NCI-H82 treated with DMSO at 0.1 percent for 48 hours (cell line): Measurements from ENCODE around the gene GRIK3.
"Not testable (repeated sequence)": the region's sequence is repeated elsewhere in the genome, so short reads cannot be mapped to it uniquely, and the experiment has no call there.

Experiments used
- DNase-seq: peaks from one replicate; lab custom pipeline; 2025; ENCODE audit not compliant: unreplicated experiment; lab: John Stamatoyannopoulos, UW

The GRIK3 gene

GRCh38 chr1:36911561-36912364 is 122.6 kb downstream of the GRIK3 start:
- no peak for DNase-seq

DNA sequence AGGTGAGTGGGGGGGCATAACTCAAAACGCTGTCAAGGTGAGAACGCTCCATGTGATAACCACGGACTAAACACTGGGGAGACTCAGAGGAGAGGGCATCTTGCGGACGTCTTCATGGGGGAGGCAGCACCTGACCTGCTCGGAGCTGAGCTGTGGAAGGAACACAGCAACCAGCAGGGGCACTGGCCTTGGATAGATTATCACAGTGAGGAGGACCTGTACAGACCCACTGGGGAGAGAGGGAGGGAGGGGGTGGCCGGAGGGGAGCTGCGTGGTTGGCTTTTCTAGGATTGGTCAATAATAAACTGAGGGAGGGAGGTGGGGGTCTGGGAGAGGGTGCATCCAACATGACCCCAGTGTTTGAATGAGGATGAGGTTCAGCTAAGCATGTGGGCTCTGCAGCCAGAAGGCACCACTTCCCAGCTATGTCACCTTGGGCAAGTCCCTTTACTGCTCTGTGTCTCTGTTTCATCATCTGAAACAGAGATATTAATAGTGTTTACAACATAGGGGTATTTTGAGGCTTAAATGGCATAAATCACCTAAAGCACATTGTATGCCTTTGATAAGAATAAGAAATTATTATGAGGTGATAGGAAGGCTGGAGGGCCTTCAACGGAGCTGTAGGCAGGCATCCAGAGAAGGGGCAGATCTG is 123.3 kb downstream of the GRIK3 start:
- no peak for DNase-seq

DNA sequence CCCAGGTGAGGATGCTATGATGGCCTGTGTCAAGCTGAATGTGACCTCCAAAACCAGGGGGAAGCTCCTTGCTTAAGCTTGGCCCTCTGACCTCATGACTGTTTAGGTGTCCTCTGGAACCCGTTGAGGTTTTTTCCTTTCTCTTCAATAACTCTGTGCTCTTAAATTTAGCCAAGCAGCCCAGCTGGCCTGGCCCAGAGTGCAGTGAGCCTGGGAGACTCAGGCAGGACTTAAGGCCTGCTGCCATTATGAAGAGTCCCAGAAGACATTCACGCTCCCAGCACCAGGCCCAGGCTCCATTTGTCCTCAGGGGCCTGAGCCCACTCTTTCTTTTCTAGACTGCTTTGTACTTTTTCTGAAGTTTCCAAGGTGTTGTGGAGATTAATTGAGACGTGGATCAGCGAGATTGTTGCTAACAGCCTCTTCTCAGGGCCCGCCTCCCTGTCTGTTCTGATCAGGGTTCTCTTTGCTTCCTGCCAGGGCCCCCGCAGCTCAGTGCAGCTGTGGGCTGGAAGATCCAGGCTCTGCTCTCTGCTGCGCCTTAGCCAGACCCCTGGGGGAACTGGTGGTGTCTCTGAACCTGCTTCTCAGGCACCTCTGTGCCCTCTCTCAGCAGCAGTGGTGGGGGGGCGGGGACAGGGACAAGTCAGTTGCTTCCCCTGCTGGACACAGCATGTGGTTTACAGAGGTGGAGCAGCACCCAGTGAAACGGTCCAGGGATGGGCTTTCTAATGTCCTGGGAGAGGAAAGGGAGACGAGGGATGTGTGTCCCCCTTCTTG is 124.2 kb downstream of the GRIK3 start:
- no peak for DNase-seq

GRCh38 chr1:36909359-36909758 is 125.0 kb downstream of the GRIK3 start:
- not testable (repeated sequence) for DNase-seq

GRCh38 chr1:36908096-36908495 is 126.2 kb downstream of the GRIK3 start:
- no peak for DNase-seq

DNA sequence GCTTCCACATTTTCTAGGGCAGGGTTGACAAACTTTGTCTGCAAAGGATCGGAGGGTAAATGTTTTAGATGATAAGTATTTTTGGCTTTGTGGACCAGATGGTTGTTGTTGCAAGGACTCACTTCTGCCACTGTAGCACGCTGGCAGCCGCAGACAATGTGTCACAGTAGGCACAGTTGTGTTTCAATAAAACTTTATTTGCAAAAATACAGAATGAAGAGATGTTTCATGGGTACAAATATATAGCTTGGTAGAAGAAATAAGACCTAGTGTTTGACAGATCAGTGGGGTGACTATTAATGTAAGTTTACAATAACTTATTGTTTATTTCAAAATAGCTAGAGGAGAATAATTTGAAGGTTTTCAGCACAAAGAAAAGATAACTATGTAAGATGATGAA is 127.8 kb downstream of the GRIK3 start:
- DNase-seq, result no peak

DNA sequence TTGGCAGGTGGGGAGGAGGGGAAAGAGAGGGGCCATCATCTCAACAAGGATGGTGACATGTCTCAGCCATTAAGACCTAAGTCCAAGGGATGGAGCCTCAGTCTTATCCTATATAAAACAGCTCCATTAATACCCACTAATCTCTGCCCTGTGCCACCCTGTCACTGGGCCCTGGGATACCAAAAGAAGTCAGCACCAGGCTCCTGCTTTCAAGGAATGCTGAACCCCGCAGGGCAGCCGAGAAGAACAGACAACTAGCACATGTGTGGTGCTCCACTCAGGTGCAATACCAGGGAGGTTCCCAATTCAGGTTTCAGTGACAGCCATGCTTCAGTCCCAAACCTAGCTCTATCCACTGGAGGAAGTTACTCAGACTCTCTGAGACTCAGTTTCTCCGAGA is 128.4 kb downstream of the GRIK3 start:
- DNase-seq, result no peak

- DNase-seq, result no peak
Measured at GRCh38 chr1:36900128-36900527, 134.2 kb downstream of the GRIK3 start.

DNA sequence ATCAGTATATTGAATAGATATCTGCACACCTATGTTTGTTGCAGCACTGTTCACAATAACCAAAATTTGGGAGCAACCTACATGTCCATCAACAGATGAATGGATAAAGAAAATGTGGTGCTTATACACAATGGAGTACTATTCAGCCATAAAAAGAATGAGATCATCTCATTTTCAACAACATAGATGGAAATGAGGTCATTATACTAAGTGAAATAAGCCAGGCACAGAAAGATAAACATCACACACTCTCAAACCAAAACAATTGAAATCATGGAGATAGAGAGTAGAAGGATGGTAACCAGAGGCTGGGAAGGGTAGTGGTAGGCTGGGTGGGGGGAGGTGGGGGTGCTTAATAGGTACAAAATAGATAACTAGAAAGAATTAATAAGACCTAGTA is 136.5 kb downstream of the GRIK3 start:
- not testable (repeated sequence) for DNase-seq

DNA sequence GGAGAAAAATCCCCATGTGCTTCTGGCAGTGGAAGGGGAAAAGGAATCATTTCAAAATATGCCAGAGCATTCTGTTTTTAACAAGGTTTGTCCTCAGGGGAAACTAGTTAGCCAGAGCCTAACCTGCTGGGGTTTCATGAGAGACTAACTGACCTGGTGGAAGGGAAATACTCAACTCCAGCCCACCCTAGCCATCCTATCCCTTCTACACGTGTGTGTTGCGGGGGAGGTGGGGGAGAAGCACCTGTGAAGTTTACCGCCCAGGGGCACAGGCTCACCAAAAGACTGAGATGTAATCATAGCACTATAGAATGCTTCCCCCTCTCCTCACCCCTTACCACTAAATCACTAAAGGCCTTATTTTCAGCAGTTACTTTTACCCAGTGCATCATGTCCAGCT is 139.5 kb downstream of the GRIK3 start:
- DNase-seq, result no peak

DNA sequence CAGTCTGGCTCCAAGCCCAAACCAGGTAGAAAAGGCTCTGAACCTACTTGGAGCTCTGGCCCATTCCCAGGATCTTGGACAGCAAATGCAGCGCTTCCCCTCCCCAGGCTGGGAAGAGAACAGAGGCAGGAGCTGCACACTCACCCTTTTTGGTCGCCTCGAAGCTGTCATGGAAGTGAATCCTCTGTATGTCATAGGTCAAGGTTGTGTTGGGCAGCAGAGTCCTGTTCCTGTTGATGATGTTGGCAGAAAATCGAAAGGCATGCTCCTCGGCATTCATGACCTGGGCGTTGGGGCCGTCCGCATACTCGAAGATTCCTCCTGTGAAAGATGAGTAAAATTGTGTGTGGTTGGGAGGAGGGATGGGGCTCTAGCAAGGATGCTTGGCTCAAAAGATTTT is 143.5 kb downstream of the GRIK3 start:
- no peak for DNase-seq

GRCh38 chr1:36889478-36890226 is 144.7 kb downstream of the GRIK3 start:
- no peak for DNase-seq

DNA sequence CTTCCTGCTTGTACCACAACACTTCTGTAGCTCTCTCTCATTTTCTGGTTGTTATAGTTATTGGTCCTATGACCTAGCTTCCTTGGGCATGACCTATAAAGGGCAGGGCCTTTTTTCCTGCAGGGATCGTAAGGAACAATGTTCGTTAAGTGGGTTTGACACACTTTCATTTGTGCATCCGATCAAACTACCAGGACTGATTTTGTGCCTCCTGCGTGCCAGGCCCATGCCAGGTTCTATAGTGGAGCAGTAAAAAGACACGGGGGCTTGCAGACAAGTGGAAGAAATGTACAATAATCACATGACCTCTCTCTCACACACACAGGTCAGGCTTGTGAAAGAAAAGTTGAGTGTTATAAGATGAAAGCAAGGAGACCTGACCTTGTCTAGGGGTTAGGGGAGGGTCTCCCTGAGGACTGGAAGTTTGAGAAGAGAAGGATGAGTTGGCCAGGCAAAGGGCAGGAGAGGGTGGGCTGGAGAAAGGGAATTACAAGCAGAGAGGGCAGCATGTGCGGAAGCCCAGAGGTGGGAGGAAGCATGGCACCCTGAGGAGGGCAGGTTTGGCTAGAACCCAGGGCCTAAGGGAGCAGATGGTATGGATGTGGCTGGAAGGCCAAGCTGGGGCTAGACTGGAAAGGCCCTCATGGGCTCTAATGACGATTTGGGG is 145.4 kb downstream of the GRIK3 start:
- DNase-seq, result no peak

DNA sequence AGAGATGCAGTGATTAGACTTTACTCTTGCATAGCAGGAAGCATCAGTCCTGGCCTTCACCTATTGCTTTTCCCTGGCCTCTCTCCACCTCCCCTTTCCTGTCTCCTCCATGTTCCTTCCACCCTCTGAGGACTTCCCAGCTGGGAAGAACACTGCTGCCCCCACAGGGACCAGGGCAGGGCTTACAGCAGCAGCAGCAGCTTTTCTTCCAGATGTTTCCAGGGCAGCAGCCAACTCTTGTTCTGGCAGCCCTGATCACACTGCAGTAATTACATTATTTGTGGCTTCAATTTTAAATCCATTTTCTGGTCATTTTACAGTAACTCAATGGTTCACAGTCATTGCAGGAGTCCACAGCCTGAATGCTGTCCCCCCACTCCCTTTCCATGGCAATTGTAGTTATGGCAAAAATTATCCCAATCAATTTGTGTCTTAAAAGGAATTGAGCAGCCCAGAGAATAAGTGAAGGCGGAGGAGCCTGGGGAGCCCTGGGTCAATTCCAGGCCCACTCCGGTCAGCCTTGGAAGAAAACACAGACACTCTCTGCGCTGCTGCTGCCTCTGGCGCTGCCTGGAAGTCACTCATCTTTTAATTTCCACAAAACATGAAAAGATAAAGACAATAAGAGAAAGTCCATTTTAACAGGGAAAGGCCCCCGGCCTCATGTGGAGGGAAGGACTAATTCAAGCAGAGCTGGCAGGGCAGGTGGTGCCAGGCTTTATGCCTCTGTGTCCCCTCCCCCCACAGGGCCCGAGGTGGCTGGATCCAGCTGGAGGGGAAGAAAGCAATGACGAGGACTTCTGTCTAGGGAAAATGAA is 148.6 kb downstream of the GRIK3 start:
- DNase-seq, result no peak

DNA sequence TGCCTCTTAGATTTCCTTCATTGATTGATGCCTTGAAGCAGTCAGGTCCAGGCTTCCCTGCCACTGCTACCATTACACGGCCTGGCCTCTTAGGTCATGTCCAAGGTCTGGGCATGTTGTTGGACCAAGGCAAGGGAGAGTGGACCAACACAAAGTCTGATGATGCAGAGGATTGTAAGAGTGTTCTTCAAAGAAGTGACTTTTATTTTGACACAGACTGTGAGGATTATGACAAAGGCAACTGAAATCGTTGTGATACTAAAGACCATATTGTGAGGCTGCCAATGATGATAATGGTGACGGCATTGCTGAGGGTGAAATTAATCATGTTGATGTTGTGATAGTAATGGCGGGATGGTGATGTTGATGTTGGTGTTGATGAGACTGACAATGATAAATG is 149.5 kb downstream of the GRIK3 start:
- DNase-seq, result no peak

- no peak for DNase-seq
Measured at GRCh38 chr1:36884029-36884701, 150.2 kb downstream of the GRIK3 start.

DNA sequence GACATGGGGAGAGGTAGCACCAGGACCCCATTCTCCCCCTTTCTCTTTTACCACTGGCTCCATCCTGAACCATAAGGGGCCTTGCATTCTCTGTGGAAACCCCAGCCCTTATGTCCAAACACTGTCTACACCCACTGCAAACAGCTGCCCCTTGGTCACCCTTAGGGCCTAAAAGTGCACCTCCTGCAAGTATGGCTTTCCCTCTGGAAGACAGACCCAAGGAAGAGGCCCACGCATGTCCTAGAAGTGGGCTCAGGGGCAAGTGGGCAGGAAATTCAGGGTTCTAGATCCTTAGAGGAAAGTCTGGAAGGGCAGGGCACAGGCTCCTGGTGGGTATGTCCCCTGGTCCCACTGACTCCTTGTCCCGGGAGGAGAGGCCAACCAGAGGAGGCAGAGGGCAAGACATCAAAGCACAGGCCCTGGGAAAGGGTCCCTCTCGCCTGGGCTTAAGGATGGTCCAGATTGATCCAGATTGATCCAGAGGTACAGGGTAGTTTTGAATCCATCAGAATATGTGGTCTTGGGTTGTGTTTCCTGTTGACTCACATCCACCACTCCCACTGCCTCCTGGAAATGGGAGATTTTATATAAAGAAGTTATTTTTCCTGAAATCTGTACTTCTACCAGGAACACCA is 150.9 kb downstream of the GRIK3 start:
- no peak for DNase-seq

DNA sequence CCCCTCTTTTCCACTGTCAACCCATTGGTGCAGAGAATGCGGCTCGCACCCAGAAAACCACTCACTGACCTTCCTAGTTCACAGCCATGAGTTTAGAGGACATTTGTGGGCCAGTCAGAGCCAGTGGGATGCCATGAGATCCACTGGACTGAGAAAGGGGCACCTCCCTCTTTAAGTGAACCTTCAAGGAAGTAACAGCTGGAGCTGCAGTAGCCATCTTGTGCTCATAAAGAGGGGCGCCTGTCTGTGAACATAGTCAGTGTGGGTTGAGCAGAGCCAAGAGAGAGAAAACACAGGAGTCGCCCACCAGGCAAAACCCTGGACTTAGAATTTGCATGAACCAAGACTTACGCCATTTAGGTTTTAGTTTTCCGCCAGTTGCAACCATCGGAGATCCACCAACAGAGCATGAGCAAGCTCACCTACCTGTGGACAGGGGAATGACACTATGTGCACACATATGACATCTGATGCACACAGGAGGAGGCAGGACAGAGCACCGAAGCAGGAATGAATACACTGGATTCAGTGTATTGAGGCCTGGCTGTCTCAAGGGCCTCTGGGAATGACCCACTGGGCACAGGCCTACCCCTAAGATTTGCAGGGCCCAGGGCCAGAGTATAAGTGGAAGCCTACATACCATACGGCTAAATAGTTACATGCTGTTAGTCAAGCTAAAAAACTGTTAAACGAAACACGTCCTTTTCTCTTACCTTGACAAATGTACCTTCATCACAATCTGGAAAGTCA is 151.6 kb downstream of the GRIK3 start:
- DNase-seq, result no peak
